ENCODE measurements around the gene MBNL1. TPM values are rescaled to one million over a fixed set of nuclear protein-coding genes. Genes with fewer than 3 reads are reported as not detected.

MBNL1 gene
- total RNA-seq, 4 donors from 2014 or later = 261 to 429 (median 389) TPM

- no peaks in the 10 kb centered on the region for H3K27me3 ChIP-seq
- H3K4me3 ChIP-seq = no peak overlapping the region
- no peaks in the 10 kb centered on the region for H3K36me3 ChIP-seq
- TF ChIP-seq POLR2A (IDR thresholded peaks at IDR 0.05) = no peak
- TF ChIP-seq, protein P1, sequence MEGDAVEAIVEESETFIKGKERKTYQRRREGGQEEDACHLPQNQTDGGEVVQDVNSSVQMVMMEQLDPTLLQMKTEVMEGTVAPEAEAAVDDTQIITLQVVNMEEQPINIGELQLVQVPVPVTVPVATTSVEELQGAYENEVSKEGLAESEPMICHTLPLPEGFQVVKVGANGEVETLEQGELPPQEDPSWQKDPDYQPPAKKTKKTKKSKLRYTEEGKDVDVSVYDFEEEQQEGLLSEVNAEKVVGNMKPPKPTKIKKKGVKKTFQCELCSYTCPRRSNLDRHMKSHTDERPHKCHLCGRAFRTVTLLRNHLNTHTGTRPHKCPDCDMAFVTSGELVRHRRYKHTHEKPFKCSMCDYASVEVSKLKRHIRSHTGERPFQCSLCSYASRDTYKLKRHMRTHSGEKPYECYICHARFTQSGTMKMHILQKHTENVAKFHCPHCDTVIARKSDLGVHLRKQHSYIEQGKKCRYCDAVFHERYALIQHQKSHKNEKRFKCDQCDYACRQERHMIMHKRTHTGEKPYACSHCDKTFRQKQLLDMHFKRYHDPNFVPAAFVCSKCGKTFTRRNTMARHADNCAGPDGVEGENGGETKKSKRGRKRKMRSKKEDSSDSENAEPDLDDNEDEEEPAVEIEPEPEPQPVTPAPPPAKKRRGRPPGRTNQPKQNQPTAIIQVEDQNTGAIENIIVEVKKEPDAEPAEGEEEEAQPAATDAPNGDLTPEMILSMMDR (IDR thresholded peaks at IDR 0.05) = no peak
- H3K27ac ChIP-seq = peak overlapping the region in 1 of 4 donors; percentile 33
- H3K4me1 ChIP-seq = peaks cover 0 to 43% (median 4%) of the 10 kb centered on the region in 4 donors
- DNase-seq = no peak
- no peaks in the 10 kb centered on the region for H3K9me3 ChIP-seq
Observed at GRCh38 chr3:152317184-152317583, 48.5 kb downstream of the MBNL1 start.

- Histone ChIP-seq H3K27me3 (no peaks in the 10 kb centered on the region), H3K4me3 (no peak overlapping the region), H3K4me1 (peaks cover 0 to 46% (median 6%) of the 10 kb centered on the region in 4 donors), H3K27ac (peak overlapping the region in 1 of 4 donors; percentile 24), H3K9me3 (no peaks in the 10 kb centered on the region), H3K36me3 (no peaks in the 10 kb centered on the region)
- TF ChIP-seq, protein P1 (IDR thresholded peaks at IDR 0.05) = no peak
- no peak for TF ChIP-seq POLR2A (IDR thresholded peaks at IDR 0.05)
- no peak for DNase-seq
Observed at GRCh38 chr3:152317956-152318355, 49.2 kb downstream of the MBNL1 start.

- peak overlapping the region in 1 of 4 donors; percentile 24 for H3K27ac ChIP-seq
- peaks cover 0 to 46% (median 6%) of the 10 kb centered on the region in 4 donors for H3K4me1 ChIP-seq
- no peak for TF ChIP-seq POLR2A (IDR thresholded peaks at IDR 0.05)
- TF ChIP-seq, protein P1 (IDR thresholded peaks at IDR 0.05) = no peak
- no peaks in the 10 kb centered on the region for H3K36me3 ChIP-seq
- no peaks in the 10 kb centered on the region for H3K9me3 ChIP-seq
- no peak overlapping the region for H3K4me3 ChIP-seq
- H3K27me3 ChIP-seq = no peaks in the 10 kb centered on the region
- DNase-seq = no peak
Observed at GRCh38 chr3:152318512-152318911, 49.8 kb downstream of the MBNL1 start.

- TF ChIP-seq, protein P1 (IDR thresholded peaks at IDR 0.05) = no peak
- TF ChIP-seq POLR2A (IDR thresholded peaks at IDR 0.05) = no peak
- no peaks in the 10 kb centered on the region for H3K36me3 ChIP-seq
- H3K4me3 ChIP-seq = no peak overlapping the region
- H3K27ac ChIP-seq = peak overlapping the region in 1 of 4 donors; percentile 24
- no peaks in the 10 kb centered on the region for H3K27me3 ChIP-seq
- DNase-seq = no peak
- no peaks in the 10 kb centered on the region for H3K9me3 ChIP-seq
- H3K4me1 ChIP-seq = peaks cover 0 to 44% (median 6%) of the 10 kb centered on the region in 4 donors
Observed at GRCh38 chr3:152319256-152319655, 50.5 kb downstream of the MBNL1 start.

- no peak for DNase-seq
- Histone ChIP-seq H3K4me3 (no peak overlapping the region), H3K36me3 (no peaks in the 10 kb centered on the region), H3K27me3 (no peaks in the 10 kb centered on the region), H3K27ac (peak overlapping the region in 1 of 4 donors; percentile 16), H3K4me1 (peaks cover 0 to 37% (median 6%) of the 10 kb centered on the region in 4 donors), H3K9me3 (no peaks in the 10 kb centered on the region)
- TF ChIP-seq, protein P1 (IDR thresholded peaks at IDR 0.05) = no peak
- no peak for TF ChIP-seq POLR2A (IDR thresholded peaks at IDR 0.05)
Observed at GRCh38 chr3:152319831-152320617, 51.3 kb downstream of the MBNL1 start.
